Duodenal mucosa (tissue), 2 donors: Measurements from ENCODE around the gene ANKRD24.
"Not testable (repeated sequence)": the region's sequence is repeated elsewhere in the genome, so short reads cannot be mapped to it uniquely, and the experiment has no call there.

ENCODE experiments used
- H3K27ac ChIP-seq: one replicate; pipeline ENCODE4 v1.7.0; 2013; ENCODE audit warnings: low read depth, low read length
- H3K27me3 ChIP-seq, 2 donors: one replicate each; pipeline ENCODE4 v1.7.0; 2013; ENCODE audit warnings: low read length in 2 of 2, control low read depth in 1 of 2; ENCODE audit not compliant: insufficient read depth in 2 of 2, control insufficient read depth in 1 of 2
- H3K36me3 ChIP-seq, 2 donors: one replicate each; pipeline ENCODE4 v1.7.0; 2013; ENCODE audit warnings: low read length in 2 of 2, control low read depth in 1 of 2; ENCODE audit not compliant: insufficient read depth in 2 of 2, control insufficient read depth in 1 of 2
- H3K4me1 ChIP-seq, 2 donors: one replicate each; pipeline ENCODE4 v1.7.0; 2013; ENCODE audit warnings: low read length in 2 of 2, control low read depth in 1 of 2; ENCODE audit not compliant: insufficient read depth in 2 of 2, control insufficient read depth in 1 of 2
- H3K4me3 ChIP-seq, 2 donors: one replicate each; pipeline ENCODE4 v1.7.0; 2013; ENCODE audit warnings: low read length in 2 of 2, low read depth in 1 of 2
- H3K9ac ChIP-seq, 2 donors: one replicate each; pipeline ENCODE4 v1.7.0; 2013; ENCODE audit warnings: low read length in 2 of 2, low read depth in 1 of 2
- H3K9me3 ChIP-seq, 2 donors: one replicate each; pipeline ENCODE4 v1.7.0; 2013; ENCODE audit warnings: low read length in 2 of 2, control low read depth in 1 of 2; ENCODE audit not compliant: control insufficient read depth in 1 of 2

Gene ANKRD24

GRCh38 chr19:4241824-4242430, 59.4 kb downstream of the ANKRD24 start:
- H3K9me3 ChIP-seq = peaks cover 0 to 5% of the 10 kb centered on the region in 2 donors
- H3K27ac ChIP-seq = no peak overlapping the region
- H3K36me3 ChIP-seq = no peaks in the 10 kb centered on the region
- H3K9ac ChIP-seq = no peak overlapping the region
- H3K4me1 ChIP-seq = peaks cover 0 to 5% of the 10 kb centered on the region in 2 donors
- H3K4me3 ChIP-seq = no peak overlapping the region
- H3K27me3 ChIP-seq = no peaks in the 10 kb centered on the region

- not testable (repeated sequence) for H3K4me3 ChIP-seq, H3K9me3 ChIP-seq, H3K27me3 ChIP-seq, H3K9ac ChIP-seq, H3K4me1 ChIP-seq, H3K27ac ChIP-seq
- H3K36me3 ChIP-seq = peaks cover 16 to 21% of the 10 kb centered on the region in 2 donors
These were observed 63.4 kb downstream of the ANKRD24 start for GRCh38 chr19:4245938-4246337.

- H3K4me3 ChIP-seq = peak within 1 kb of the TSS; percentile 62 to 94
- peaks cover 21 to 32% of the 10 kb centered on the region in 2 donors for H3K36me3 ChIP-seq
- H3K27ac ChIP-seq = peak within 1 kb of the TSS; percentile 90
- H3K9me3 ChIP-seq = peaks cover 0 to 2% of the 10 kb centered on the region in 2 donors
- H3K4me1 ChIP-seq = peaks cover 5 to 9% of the 10 kb centered on the region in 2 donors
- H3K27me3 ChIP-seq = no peaks in the 10 kb centered on the region
- peak within 1 kb of the TSS; percentile 69 to 98 for H3K9ac ChIP-seq
These were observed 64.5 kb downstream of the ANKRD24 start, which contains the start of gene YJU2 for GRCh38 chr19:4246767-4247593. YJU2 (plus strand) TSS chr19:4247080; CDS start chr19:4247147, 67 bp downstream.

- Histone ChIP-seq H3K36me3 (peaks cover 27 to 77% of the 10 kb centered on the region in 2 donors), H3K27me3 (no peaks in the 10 kb centered on the region)
These were observed 74.1 kb downstream of the ANKRD24 start for GRCh38 chr19:4256563-4256962.

GRCh38 chr19:4257025-4257424, 74.5 kb downstream of the ANKRD24 start:
- H3K27me3 ChIP-seq = no peaks in the 10 kb centered on the region
- H3K4me3 ChIP-seq = no peak overlapping the region
- peaks cover 27 to 77% of the 10 kb centered on the region in 2 donors for H3K36me3 ChIP-seq
- H3K4me1 ChIP-seq = no peaks in the 10 kb centered on the region
- H3K9me3 ChIP-seq = peaks cover 5 to 7% of the 10 kb centered on the region in 2 donors
- no peak overlapping the region for H3K9ac ChIP-seq
- no peak overlapping the region for H3K27ac ChIP-seq

More at GRCh38 chr19:4256563-4256962, 74.1 kb downstream of the ANKRD24 start:
- Histone ChIP-seq H3K27ac (no peak overlapping the region), H3K9me3 (peaks cover 5 to 7% of the 10 kb centered on the region in 2 donors), H3K9ac (no peak overlapping the region), H3K4me3 (no peak overlapping the region), H3K4me1 (no peaks in the 10 kb centered on the region)

GRCh38 chr19:4258181-4258580, 75.7 kb downstream of the ANKRD24 start:
- Histone ChIP-seq H3K27me3 (no peaks in the 10 kb centered on the region), H3K9me3 (peaks cover 5 to 7% of the 10 kb centered on the region in 2 donors), H3K9ac (no peak overlapping the region), H3K4me1 (no peaks in the 10 kb centered on the region), H3K27ac (no peak overlapping the region), H3K36me3 (peaks cover 27 to 80% of the 10 kb centered on the region in 2 donors), H3K4me3 (no peak overlapping the region)

GRCh38 chr19:4260613-4261191, 78.2 kb downstream of the ANKRD24 start:
- H3K4me3 ChIP-seq = no peak overlapping the region
- no peak overlapping the region for H3K27ac ChIP-seq
- no peaks in the 10 kb centered on the region for H3K4me1 ChIP-seq
- H3K27me3 ChIP-seq = no peaks in the 10 kb centered on the region
- H3K36me3 ChIP-seq = peaks cover 18 to 74% of the 10 kb centered on the region in 2 donors
- H3K9me3 ChIP-seq = peaks cover 5 to 7% of the 10 kb centered on the region in 2 donors
- H3K9ac ChIP-seq = no peak overlapping the region

GRCh38 chr19:4264812-4265211, 82.3 kb downstream of the ANKRD24 start:
- Histone ChIP-seq H3K9me3 (no peaks in the 10 kb centered on the region), H3K27ac (no peak overlapping the region), H3K27me3 (no peaks in the 10 kb centered on the region), H3K4me3 (no peak overlapping the region), H3K9ac (no peak overlapping the region), H3K36me3 (peaks cover 18 to 73% of the 10 kb centered on the region in 2 donors), H3K4me1 (peaks cover 7 to 11% of the 10 kb centered on the region in 2 donors)

GRCh38 chr19:4266253-4267000, 83.9 kb downstream of the ANKRD24 start:
- H3K36me3 ChIP-seq = peaks cover 18 to 68% of the 10 kb centered on the region in 2 donors
- peaks cover 7 to 11% of the 10 kb centered on the region in 2 donors for H3K4me1 ChIP-seq
- no peaks in the 10 kb centered on the region for H3K27me3 ChIP-seq
- no peak overlapping the region for H3K4me3 ChIP-seq
- H3K27ac ChIP-seq = no peak overlapping the region
- H3K9ac ChIP-seq = no peak overlapping the region
- H3K9me3 ChIP-seq = no peaks in the 10 kb centered on the region
